Calu3 (cell line): ENCODE data around the gene MSI2. TPM values are rescaled to one million over a fixed set of nuclear protein-coding genes. Genes with fewer than 3 reads are reported as not detected.

Experiments
- BruUV-seq: library from RNA; stranded (reverse); fragments of 400-500 nt; replicated peaks from 2 replicates; lab custom pipeline; 2021; lab: Mats Ljungman, UMichigan
- CTCF ChIA-PET: fragments of 300-600 bp; sonication (Branson Sonifier 250); formaldehyde crosslinking; loops from one replicate; lab custom pipeline; 2022; ENCODE audit warnings: antibody characterized with exemption; lab: Charles Lee
- DNase-seq: peaks from one replicate; pipeline ENCODE4 v3.0.0; 2022
- H3K27ac Mint-ChIP-seq: one replicate; pipeline ENCODE4 v1.8.0; 2022; ENCODE audit warnings: mixed read lengths; ENCODE audit not compliant: unreplicated experiment
- H3K27me3 Mint-ChIP-seq: one replicate; pipeline ENCODE4 v1.8.0; 2022; ENCODE audit warnings: mixed read lengths; ENCODE audit not compliant: unreplicated experiment
- H3K36me3 Mint-ChIP-seq: one replicate; pipeline ENCODE4 v1.8.0; 2022; ENCODE audit warnings: mild to moderate bottlenecking, moderate library complexity, mixed read lengths; ENCODE audit not compliant: insufficient read depth, unreplicated experiment
- H3K4me1 Mint-ChIP-seq: one replicate; pipeline ENCODE4 v1.8.0; 2022; ENCODE audit warnings: mild to moderate bottlenecking, low read depth, mixed read lengths; ENCODE audit not compliant: unreplicated experiment
- H3K4me3 Mint-ChIP-seq: one replicate; pipeline ENCODE4 v1.8.0; 2022; ENCODE audit warnings: mild to moderate bottlenecking, low read depth, moderate library complexity, mixed read lengths; ENCODE audit not compliant: unreplicated experiment
- H3K9me3 Mint-ChIP-seq: one replicate; pipeline ENCODE4 v1.8.0; 2022; ENCODE audit warnings: low read depth, mixed read lengths; ENCODE audit not compliant: unreplicated experiment
- intact Hi-C: fragments of 100-400 bp; cut with micrococcal nuclease; formaldehyde crosslinking; loops from one replicate; pipeline ENCODE4 v1.10.0; 2022; ENCODE audit not compliant: unreplicated experiment
- total RNA-seq: library from RNA; stranded (reverse); gene quantifications from 2 replicates; pipeline ENCODE4 v1.2.3, GENCODE V29; 2022
- TF ChIP-seq, protein P1 (sequence below): fragments of 200-600 bp; IDR thresholded peaks from one replicate; pipeline ENCODE4 v1.8.0; 2022; ENCODE audit warnings: antibody characterized with exemption; ENCODE audit not compliant: unreplicated experiment

Gene MSI2
- total RNA-seq, 1 experiment from 2014 or later, result 66.4 TPM

DNA sequence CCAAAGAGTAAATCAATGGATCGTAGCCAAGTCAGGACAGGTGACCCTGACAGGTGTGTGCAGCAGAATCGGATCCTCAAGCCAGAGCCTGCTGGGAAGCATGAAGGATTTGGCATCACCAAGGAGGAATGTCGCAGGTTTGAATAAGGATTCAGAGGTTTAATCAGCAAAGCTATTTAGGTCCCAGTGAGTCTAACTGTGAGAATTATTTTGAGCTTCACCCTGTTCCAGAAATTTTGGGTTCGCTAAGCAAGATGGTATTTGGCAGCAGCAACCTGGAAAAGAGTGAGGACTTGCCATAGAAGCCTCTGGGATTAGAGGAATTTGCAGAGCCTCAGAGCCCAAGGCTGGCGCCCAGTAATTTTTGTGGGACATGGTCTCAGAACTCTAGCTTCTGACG, 315.7 kb downstream of the MSI2 start:
- TF ChIP-seq, protein P1, sequence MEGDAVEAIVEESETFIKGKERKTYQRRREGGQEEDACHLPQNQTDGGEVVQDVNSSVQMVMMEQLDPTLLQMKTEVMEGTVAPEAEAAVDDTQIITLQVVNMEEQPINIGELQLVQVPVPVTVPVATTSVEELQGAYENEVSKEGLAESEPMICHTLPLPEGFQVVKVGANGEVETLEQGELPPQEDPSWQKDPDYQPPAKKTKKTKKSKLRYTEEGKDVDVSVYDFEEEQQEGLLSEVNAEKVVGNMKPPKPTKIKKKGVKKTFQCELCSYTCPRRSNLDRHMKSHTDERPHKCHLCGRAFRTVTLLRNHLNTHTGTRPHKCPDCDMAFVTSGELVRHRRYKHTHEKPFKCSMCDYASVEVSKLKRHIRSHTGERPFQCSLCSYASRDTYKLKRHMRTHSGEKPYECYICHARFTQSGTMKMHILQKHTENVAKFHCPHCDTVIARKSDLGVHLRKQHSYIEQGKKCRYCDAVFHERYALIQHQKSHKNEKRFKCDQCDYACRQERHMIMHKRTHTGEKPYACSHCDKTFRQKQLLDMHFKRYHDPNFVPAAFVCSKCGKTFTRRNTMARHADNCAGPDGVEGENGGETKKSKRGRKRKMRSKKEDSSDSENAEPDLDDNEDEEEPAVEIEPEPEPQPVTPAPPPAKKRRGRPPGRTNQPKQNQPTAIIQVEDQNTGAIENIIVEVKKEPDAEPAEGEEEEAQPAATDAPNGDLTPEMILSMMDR, result no peak
- no peaks in the 10 kb centered on the region for H3K27me3 Mint-ChIP-seq
- no peak overlapping the region for H3K27ac Mint-ChIP-seq
- BruUV-seq, result no TSS peak
- CTCF ChIA-PET, result no interaction called here
- H3K9me3 Mint-ChIP-seq, result no peaks in the 10 kb centered on the region
- no peak for DNase-seq
- H3K36me3 Mint-ChIP-seq, result no peaks in the 10 kb centered on the region
- H3K4me3 Mint-ChIP-seq, result no peak overlapping the region
- intact Hi-C loops, result no loop called here
- H3K4me1 Mint-ChIP-seq, result no peaks in the 10 kb centered on the region

DNA sequence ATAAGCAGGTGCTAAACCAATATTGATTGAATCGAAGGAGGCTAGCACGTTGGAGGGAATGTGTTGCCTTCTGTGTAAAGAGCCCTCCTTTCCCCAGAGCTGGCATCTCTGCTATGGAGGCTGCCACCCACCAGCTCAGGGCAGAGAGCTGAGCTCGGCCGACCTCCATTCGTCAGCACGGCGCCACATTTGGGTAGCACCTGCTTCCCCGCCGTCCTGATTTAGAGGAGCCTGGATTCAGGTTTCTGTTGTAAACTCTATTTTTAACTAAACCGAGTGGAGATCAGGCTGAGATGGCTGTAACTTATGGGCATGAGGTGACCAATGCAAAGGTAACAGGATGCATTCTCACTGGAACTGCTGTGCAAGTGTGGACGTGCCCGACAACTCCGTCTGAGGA, 316.3 kb downstream of the MSI2 start:
- intact Hi-C loops, result no loop called here

DNA sequence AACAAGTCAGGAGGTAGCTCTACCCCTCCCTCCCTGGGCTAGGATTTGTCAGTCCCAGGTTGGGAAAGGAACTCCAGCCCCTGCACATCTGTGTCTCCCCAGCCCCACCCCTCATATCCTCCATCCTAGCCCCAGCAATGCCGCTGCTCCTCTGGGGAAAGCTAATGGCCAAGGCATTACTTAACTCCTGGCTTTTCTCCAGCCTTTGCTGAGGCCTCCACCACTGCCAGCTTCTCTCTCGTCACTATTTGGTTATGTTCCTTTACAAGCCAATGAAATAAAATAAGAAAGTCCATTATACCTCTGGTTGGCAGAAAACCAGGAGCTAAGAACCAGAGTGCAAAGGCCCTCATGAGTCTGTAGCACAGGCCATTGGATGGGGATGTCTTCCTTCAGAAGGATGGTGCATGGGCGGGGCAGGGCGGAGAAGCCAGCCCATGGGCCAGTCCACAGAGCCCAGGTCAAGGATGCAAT, 317.8 kb downstream of the MSI2 start:
- Mint-ChIP-seq H3K9me3 (no peaks in the 10 kb centered on the region), H3K27me3 (no peaks in the 10 kb centered on the region), H3K27ac (no peak overlapping the region), H3K4me3 (no peak overlapping the region), H3K4me1 (no peaks in the 10 kb centered on the region), H3K36me3 (no peaks in the 10 kb centered on the region)
- no peak for DNase-seq
- no TSS peak for BruUV-seq
- CTCF ChIA-PET, result no interaction called here
- TF ChIP-seq, protein P1, result no peak
- intact Hi-C loops, result no loop called here

More for the DNA sequence above, 316.3 kb downstream of the MSI2 start:
- H3K4me3 Mint-ChIP-seq, result no peak overlapping the region
- no peaks in the 10 kb centered on the region for H3K36me3 Mint-ChIP-seq
- TF ChIP-seq, protein P1, result no peak
- H3K9me3 Mint-ChIP-seq, result no peaks in the 10 kb centered on the region
- H3K27me3 Mint-ChIP-seq, result no peaks in the 10 kb centered on the region
- no peak for DNase-seq
- CTCF ChIA-PET, result no interaction called here
- no peaks in the 10 kb centered on the region for H3K4me1 Mint-ChIP-seq
- BruUV-seq, result no TSS peak
- H3K27ac Mint-ChIP-seq, result no peak overlapping the region

- H3K27ac Mint-ChIP-seq, result no peak overlapping the region
These were observed 320.4 kb downstream of the MSI2 start for GRCh38 chr17:57576744-57577143.

More at GRCh38 chr17:57576744-57577143, 320.4 kb downstream of the MSI2 start:
- Mint-ChIP-seq H3K4me1 (no peaks in the 10 kb centered on the region), H3K4me3 (no peak overlapping the region), H3K9me3 (no peaks in the 10 kb centered on the region), H3K27me3 (no peaks in the 10 kb centered on the region), H3K36me3 (no peaks in the 10 kb centered on the region)
- no peak for DNase-seq
- TF ChIP-seq, protein P1, result no peak
- BruUV-seq, result no TSS peak
- intact Hi-C loops, result no loop called here
- CTCF ChIA-PET, result no interaction called here
